ENCODE data around the gene MLPH. TPM values are rescaled to one million over a fixed set of nuclear protein-coding genes. Genes with fewer than 3 reads are reported as not detected.

Gene MLPH
- total and polyA plus RNA-seq, 2 of the 13 experiments (the other 11 are each of a cell fraction or from before 2014, with no cell fraction given), result 0.12 TPM; not detected in 1

DNA sequence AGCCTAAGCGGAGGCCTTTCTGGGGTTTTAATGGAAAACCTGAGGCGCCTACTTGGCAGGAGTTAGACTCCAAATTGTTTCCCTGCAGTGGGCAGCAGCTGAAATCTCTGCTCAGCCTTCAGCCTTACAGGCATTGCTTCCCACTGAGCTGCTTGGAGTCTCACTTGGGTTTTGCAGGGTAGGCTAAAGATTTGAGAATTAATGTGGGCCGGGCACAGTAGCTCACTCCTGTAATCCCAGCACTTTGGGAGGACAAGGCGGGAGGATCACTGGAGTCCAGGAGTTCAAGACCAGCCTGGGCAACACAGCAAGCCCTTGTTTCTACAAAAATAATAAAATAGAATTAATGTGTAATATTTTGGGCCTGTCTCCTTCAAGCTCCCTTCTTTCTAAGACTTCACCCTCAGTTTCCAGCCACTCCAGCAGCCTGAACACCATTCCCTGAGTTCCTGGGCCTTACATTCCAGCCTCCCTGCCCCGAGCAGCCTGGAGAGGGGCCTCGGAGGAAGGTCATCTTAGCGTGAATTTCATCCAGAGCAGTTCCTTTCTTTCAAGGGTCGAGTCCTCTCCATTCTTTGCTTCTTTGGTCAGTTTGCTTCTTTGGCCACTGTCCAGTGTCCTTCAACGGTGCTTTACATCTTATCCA lies 112.5 kb downstream of the MLPH start (continued):
- 0 out of 2 replicates have a peak, but pooled peaks have one; percentile 65 for TF ChIP-seq SNAI1 (CRISPR knock-in tag; IDR thresholded peaks at IDR 0.05; ENCODE audit: borderline replicate concordance)
- TF ChIP-seq EHMT2 (IDR thresholded peaks at IDR 0.05; ENCODE audit: borderline replicate concordance, low read depth, low read length), result 0 out of 2 replicates have a peak, but pooled peaks have one; percentile 6
- TF ChIP-seq YEATS4 (CRISPR knock-in tag; IDR thresholded peaks at IDR 0.05; ENCODE audit: borderline replicate concordance), result 0 out of 2 replicates have a peak, but pooled peaks have one; percentile 0
- TF ChIP-seq ZNF678 (CRISPR knock-in tag; IDR thresholded peaks at IDR 0.05), result no peak
- TF ChIP-seq, protein P1, sequence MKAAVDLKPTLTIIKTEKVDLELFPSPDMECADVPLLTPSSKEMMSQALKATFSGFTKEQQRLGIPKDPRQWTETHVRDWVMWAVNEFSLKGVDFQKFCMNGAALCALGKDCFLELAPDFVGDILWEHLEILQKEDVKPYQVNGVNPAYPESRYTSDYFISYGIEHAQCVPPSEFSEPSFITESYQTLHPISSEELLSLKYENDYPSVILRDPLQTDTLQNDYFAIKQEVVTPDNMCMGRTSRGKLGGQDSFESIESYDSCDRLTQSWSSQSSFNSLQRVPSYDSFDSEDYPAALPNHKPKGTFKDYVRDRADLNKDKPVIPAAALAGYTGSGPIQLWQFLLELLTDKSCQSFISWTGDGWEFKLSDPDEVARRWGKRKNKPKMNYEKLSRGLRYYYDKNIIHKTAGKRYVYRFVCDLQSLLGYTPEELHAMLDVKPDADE (CRISPR knock-in tag; IDR thresholded peaks at IDR 0.05), result no peak
- TF ChIP-seq TBX2 (CRISPR knock-in tag; IDR thresholded peaks at IDR 0.05; ENCODE audit: borderline replicate concordance), result no peak
- no peak for TF ChIP-seq NKX3-1 (CRISPR knock-in tag; IDR thresholded peaks at IDR 0.05)
- no peak for TF ChIP-seq ZNF761 (CRISPR knock-in tag; conservative IDR thresholded peaks at IDR 0.05)
- TF ChIP-seq, protein P2, sequence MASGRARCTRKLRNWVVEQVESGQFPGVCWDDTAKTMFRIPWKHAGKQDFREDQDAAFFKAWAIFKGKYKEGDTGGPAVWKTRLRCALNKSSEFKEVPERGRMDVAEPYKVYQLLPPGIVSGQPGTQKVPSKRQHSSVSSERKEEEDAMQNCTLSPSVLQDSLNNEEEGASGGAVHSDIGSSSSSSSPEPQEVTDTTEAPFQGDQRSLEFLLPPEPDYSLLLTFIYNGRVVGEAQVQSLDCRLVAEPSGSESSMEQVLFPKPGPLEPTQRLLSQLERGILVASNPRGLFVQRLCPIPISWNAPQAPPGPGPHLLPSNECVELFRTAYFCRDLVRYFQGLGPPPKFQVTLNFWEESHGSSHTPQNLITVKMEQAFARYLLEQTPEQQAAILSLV (CRISPR knock-in tag; IDR thresholded peaks at IDR 0.05; ENCODE audit: borderline replicate concordance), result no peak
- no peak for TF ChIP-seq ZNF331 (CRISPR knock-in tag; IDR thresholded peaks at IDR 0.05)
- no peak for TF ChIP-seq NCOA2 (CRISPR knock-in tag; IDR thresholded peaks at IDR 0.05)
- TF ChIP-seq JUNB (CRISPR knock-in tag; IDR thresholded peaks at IDR 0.05; ENCODE audit: borderline replicate concordance), result no peak
- TF ChIP-seq ZNF883 (CRISPR knock-in tag; IDR thresholded peaks at IDR 0.05; ENCODE audit: not compliant biosample characterization), result peak; percentile 0
- no peak for TF ChIP-seq ETV6 (CRISPR knock-in tag; conservative IDR thresholded peaks at IDR 0.05)
- TF ChIP-seq, protein P3, sequence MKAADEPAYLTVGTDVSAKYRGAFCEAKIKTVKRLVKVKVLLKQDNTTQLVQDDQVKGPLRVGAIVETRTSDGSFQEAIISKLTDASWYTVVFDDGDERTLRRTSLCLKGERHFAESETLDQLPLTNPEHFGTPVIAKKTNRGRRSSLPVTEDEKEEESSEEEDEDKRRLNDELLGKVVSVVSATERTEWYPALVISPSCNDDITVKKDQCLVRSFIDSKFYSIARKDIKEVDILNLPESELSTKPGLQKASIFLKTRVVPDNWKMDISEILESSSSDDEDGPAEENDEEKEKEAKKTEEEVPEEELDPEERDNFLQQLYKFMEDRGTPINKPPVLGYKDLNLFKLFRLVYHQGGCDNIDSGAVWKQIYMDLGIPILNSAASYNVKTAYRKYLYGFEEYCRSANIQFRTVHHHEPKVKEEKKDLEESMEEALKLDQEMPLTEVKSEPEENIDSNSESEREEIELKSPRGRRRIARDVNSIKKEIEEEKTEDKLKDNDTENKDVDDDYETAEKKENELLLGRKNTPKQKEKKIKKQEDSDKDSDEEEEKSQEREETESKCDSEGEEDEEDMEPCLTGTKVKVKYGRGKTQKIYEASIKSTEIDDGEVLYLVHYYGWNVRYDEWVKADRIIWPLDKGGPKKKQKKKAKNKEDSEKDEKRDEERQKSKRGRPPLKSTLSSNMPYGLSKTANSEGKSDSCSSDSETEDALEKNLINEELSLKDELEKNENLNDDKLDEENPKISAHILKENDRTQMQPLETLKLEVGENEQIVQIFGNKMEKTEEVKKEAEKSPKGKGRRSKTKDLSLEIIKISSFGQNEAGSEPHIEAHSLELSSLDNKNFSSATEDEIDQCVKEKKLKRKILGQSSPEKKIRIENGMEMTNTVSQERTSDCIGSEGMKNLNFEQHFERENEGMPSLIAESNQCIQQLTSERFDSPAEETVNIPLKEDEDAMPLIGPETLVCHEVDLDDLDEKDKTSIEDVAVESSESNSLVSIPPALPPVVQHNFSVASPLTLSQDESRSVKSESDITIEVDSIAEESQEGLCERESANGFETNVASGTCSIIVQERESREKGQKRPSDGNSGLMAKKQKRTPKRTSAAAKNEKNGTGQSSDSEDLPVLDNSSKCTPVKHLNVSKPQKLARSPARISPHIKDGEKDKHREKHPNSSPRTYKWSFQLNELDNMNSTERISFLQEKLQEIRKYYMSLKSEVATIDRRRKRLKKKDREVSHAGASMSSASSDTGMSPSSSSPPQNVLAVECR (CRISPR knock-in tag; IDR thresholded peaks at IDR 0.05; ENCODE audit: borderline replicate concordance), result 0 out of 2 replicates have a peak, but pooled peaks have one; percentile 12
- TF ChIP-seq ZKSCAN5 (CRISPR knock-in tag; IDR thresholded peaks at IDR 0.05), result no peak
- TF ChIP-seq, protein P4, sequence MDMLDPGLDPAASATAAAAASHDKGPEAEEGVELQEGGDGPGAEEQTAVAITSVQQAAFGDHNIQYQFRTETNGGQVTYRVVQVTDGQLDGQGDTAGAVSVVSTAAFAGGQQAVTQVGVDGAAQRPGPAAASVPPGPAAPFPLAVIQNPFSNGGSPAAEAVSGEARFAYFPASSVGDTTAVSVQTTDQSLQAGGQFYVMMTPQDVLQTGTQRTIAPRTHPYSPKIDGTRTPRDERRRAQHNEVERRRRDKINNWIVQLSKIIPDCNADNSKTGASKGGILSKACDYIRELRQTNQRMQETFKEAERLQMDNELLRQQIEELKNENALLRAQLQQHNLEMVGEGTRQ (IDR thresholded peaks at IDR 0.05; ENCODE audit: low read depth, low read length), result no peak
- TF ChIP-seq, protein P4 (CRISPR knock-in tag; IDR thresholded peaks at IDR 0.05; ENCODE audit: borderline replicate concordance), result 0 out of 2 replicates have a peak, but pooled peaks have one; percentile 7
- TF ChIP-seq ZNF260 (CRISPR knock-in tag; IDR thresholded peaks at IDR 0.05; ENCODE audit: borderline replicate concordance, low read depth), result no peak
